Heart right ventricle (tissue), 16 donors: ENCODE data around the gene BABAM2. TPM values are rescaled to one million over a fixed set of nuclear protein-coding genes. Genes with fewer than 3 reads are reported as not detected.

Source experiments
- ATAC-seq, 8 donors: fragments of 200-7000 bp; cut with Tn5 transposase; one replicate each; pipeline ENCODE4 v1.9.1; 2020; ENCODE audit warnings: mild to moderate bottlenecking in 8 of 8, moderate library complexity in 8 of 8, moderate number of reproducible peaks in 1 of 8
- DNase-seq, 2 donors: peaks; one replicate each; pipeline ENCODE4 v3.0.0-alpha.2; 2020
- H3K27ac ChIP-seq, 10 donors: fragments of 200-600 bp; sonication (generic) in 2 of 10; one replicate each; pipeline versions ENCODE4 v1.5.0 to v1.8.0; 2020 to 2022; ENCODE audit warnings: mild to moderate bottlenecking in 3 of 10
- H3K27me3 ChIP-seq, 7 donors: fragments of 200-600 bp; one replicate each; pipeline ENCODE4 v1.8.0; 2021 to 2022; ENCODE audit warnings: mild to moderate bottlenecking in 2 of 7
- H3K36me3 ChIP-seq, 9 donors: fragments of 200-600 bp; sonication (generic) in 1 of 9; one replicate each; pipeline versions ENCODE4 v1.5.0 to v1.8.0; 2020 to 2022; ENCODE audit warnings: mild to moderate bottlenecking in 2 of 9
- H3K4me1 ChIP-seq, 9 donors: fragments of 200-600 bp; sonication (generic) in 1 of 9; one replicate each; pipeline versions ENCODE4 v1.5.0 to v1.8.0; 2020 to 2022; ENCODE audit warnings: mild to moderate bottlenecking in 4 of 9
- H3K4me3 ChIP-seq, 10 donors: fragments of 200-600 bp; sonication (generic) in 2 of 10; one replicate each; pipeline versions ENCODE4 v1.5.0 to v1.8.0; 2020 to 2022; ENCODE audit warnings: mild to moderate bottlenecking in 7 of 10, moderate library complexity in 2 of 10
- H3K9me3 ChIP-seq, 11 donors: fragments of 200-600 bp in 10 of 11; sonication (generic) in 2 of 11; one replicate each; pipeline versions ENCODE4 v1.5.0 to v1.8.0; 2013 to 2022; ENCODE audit warnings: mild to moderate bottlenecking in 2 of 11, control low read depth in 1 of 11, moderate library complexity in 1 of 11
- WGBS, 2 donors: extraction: QIAGEN DNeasy Blood & Tissue Kit; methylation state at CpG; one replicate each; pipeline ENCODE4 v1.1.7; 2013; ENCODE audit warnings: inconsistent platforms in 1 of 2; 5-methylcytosine and 5-hydroxymethylcytosine counted together
- intact Hi-C, 10 donors: fragments of 100-400 bp; cut with DNase I; formaldehyde crosslinking; loops; one replicate each; pipeline versions ENCODE4 v1.11.1 to v1.14.2; 2022
- polyA plus RNA-seq, 2 donors: library from polyadenylated mRNA; stranded (reverse); fragments of 200-250 nt; gene quantifications; one replicate each; pipeline ENCODE4 v1.2.3, GENCODE V29; 2013
- total RNA-seq, 10 donors: library from RNA; stranded (reverse); fragmentation: NEBNext Ultra II Directional in 3 of 10; extraction: Animal tissue kit (Norgen Biotek cat#: 25700) in 3 of 10; gene quantifications; one replicate each; pipeline versions ENCODE4 v1.2.1 to v1.2.4, GENCODE V29; 2021 to 2023
- TF ChIP-seq, protein P1 (sequence below), 9 donors: fragments of 200-600 bp; sonication (generic) in 2 of 9; IDR thresholded peaks; one replicate each; pipeline versions ENCODE4 v1.5.0 to v1.8.0; 2021 to 2022; ENCODE audit warnings: antibody characterized with exemption in 9 of 9, mild to moderate bottlenecking in 5 of 9, moderate library complexity in 1 of 9
- donor health status: Arrhythmogenic right ventricular cardiomyopathy.
- donor health status: ischemic (EF 13 %, LVEDD 7.1; RV severe dilation, severe dysfunction).
- donor health status: healthy with polysubstance abuse.
- donor health status: DM: no; HTN: yes; CAD: no.
- donor health status: DM: no; HTN: no; CAD: no.
- donor health status: ischemic (EF 25% LVEDD 6.9; RV normal size, moderate dysfunction).
- donor health status: ischemic (EF 25% LVEDD 5.7; RV mildly dilated, moderate dysfunction).
- donor health status: healthy.
- donor health status: DM: yes; HTN: yes; CAD: no.
- donor health status: Ischemic cardiomyopathy.
- donor health status: ischemic (EF 35%, LVEDD 5.7; RV mildly dilated, moderate dysfunction).
- donor health status: nonischemic (EF 11% LVEDD 7.7; RV severe dilation, severe dysfunction).
- donor health status: DM: yes; HTN: yes; CAD: no.
- donor health status: PGD.
- donor health status: ischemic (EF 29% LVEDD 5.4; RV normal size, mild dysfunction).
- donor health status: nonischemic (EF 23%, LVEDD 6.1; RV moderate dilation, normal function).

BABAM2 gene
- total and polyA plus RNA-seq, 12 donors, result 13.3 to 83.4 (median 65.9) TPM

DNA sequence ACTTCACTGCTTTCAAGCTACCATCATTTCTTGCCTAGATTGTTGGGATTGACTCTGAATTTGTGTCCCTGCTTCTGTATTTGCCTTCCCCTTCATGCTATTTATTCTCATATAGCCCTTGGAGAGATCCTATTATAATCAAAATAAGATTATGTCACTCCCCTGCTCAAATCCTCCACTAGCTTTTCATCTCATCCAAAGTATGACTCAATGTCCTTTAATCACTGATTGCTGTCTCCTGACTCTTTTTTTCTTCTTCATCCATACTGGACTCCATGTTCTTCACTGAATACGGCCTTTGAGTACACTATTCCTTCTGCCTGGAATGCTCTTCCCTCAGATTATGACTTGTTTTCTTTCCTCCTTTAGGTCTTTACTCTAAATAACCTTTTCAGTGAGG is 5.3 kb upstream of the BABAM2 start:
- Histone ChIP-seq H3K9me3 (peaks cover 0 to 8% (median 0%) of the 10 kb centered on the region in 11 donors), H3K27ac (no peak overlapping the region), H3K4me1 (peaks cover 0 to 24% (median 18%) of the 10 kb centered on the region in 9 donors), H3K36me3 (no peaks in the 10 kb centered on the region), H3K4me3 (no peak overlapping the region), H3K27me3 (no peaks in the 10 kb centered on the region)
- TF ChIP-seq, protein P1, sequence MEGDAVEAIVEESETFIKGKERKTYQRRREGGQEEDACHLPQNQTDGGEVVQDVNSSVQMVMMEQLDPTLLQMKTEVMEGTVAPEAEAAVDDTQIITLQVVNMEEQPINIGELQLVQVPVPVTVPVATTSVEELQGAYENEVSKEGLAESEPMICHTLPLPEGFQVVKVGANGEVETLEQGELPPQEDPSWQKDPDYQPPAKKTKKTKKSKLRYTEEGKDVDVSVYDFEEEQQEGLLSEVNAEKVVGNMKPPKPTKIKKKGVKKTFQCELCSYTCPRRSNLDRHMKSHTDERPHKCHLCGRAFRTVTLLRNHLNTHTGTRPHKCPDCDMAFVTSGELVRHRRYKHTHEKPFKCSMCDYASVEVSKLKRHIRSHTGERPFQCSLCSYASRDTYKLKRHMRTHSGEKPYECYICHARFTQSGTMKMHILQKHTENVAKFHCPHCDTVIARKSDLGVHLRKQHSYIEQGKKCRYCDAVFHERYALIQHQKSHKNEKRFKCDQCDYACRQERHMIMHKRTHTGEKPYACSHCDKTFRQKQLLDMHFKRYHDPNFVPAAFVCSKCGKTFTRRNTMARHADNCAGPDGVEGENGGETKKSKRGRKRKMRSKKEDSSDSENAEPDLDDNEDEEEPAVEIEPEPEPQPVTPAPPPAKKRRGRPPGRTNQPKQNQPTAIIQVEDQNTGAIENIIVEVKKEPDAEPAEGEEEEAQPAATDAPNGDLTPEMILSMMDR (IDR thresholded peaks at IDR 0.05), result no peak
- ATAC-seq (no peak), DNase-seq (no peak)
- WGBS, 2 donors, result 90 to 94% methylated on average over 1 of the region's 1 CpG
- intact Hi-C loops, result loop anchor here in 3 of 10 donors (10.0 kb wide), 3 partner anchors 80 to 160 kb away; no protein-coding TSS in a partner anchor

- Histone ChIP-seq H3K4me3 (no peak overlapping the region), H3K4me1 (peaks cover 0 to 24% (median 18%) of the 10 kb centered on the region in 9 donors), H3K27ac (no peak overlapping the region), H3K36me3 (no peaks in the 10 kb centered on the region), H3K9me3 (peaks cover 0 to 8% (median 0%) of the 10 kb centered on the region in 11 donors), H3K27me3 (no peaks in the 10 kb centered on the region)
- TF ChIP-seq, protein P1 (IDR thresholded peaks at IDR 0.05), result no peak
- intact Hi-C loops, result loop anchor here in 3 of 10 donors (10.0 kb wide), 3 partner anchors 81 to 161 kb away; no protein-coding TSS in a partner anchor
- ATAC-seq (no peak), DNase-seq (no peak)
- 69 to 78% methylated on average over 1 of the region's 1 CpG for WGBS, 2 donors
These were observed 4.9 kb upstream of the BABAM2 start for GRCh38 chr2:27885661-27886060.

GRCh38 chr2:27886322-27886721 is 4.2 kb upstream of the BABAM2 start:
- Histone ChIP-seq H3K9me3 (peaks cover 0 to 8% (median 0%) of the 10 kb centered on the region in 11 donors), H3K27ac (no peak overlapping the region), H3K4me3 (no peak overlapping the region), H3K36me3 (no peaks in the 10 kb centered on the region), H3K4me1 (peaks cover 0 to 27% (median 20%) of the 10 kb centered on the region in 9 donors), H3K27me3 (no peaks in the 10 kb centered on the region)
- TF ChIP-seq, protein P1 (IDR thresholded peaks at IDR 0.05), result no peak
- WGBS, 2 donors, result 94 to 95% methylated on average over 6 of the region's 6 CpGs
- intact Hi-C loops, result loop anchor here in 3 of 10 donors (10.0 kb wide), 3 partner anchors 82 to 162 kb away; no protein-coding TSS in a partner anchor
- DNase-seq, result no peak
- no peak for ATAC-seq

DNA sequence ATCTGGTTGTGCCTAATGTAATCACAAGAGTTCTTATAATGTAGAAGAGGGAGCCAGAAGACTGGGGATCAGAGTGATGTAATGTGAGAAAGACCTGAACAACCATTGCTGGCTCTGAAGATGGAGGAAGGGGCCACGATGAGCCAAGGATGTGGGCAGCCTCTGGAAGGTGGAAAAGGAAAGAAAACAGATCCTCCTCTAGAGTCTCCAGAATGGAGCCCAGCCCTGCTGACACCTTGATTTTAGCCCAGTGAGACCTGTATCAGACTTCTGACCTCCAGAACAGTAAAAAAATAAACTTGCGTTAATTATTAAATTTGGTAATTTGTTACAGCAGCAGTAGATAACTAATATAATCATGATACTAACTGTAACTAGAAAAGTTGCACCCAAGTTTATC is 3.4 kb upstream of the BABAM2 start:
- TF ChIP-seq, protein P1 (IDR thresholded peaks at IDR 0.05), result no peak
- Histone ChIP-seq H3K4me1 (peaks cover 0 to 34% (median 28%) of the 10 kb centered on the region in 9 donors), H3K27me3 (no peaks in the 10 kb centered on the region), H3K9me3 (peaks cover 0 to 4% (median 0%) of the 10 kb centered on the region in 11 donors), H3K4me3 (no peak overlapping the region), H3K36me3 (no peaks in the 10 kb centered on the region), H3K27ac (peak overlapping the region in 1 of 10 donors; percentile 1)
- 54 to 55% methylated on average over 2 of the region's 2 CpGs for WGBS, 2 donors
- ATAC-seq (no peak), DNase-seq (no peak)
- intact Hi-C loops, result loop anchor here in 3 of 10 donors (10.0 kb wide), 3 partner anchors 82 to 162 kb away; no protein-coding TSS in a partner anchor
